NOMO-1 treated with dmso at 0.1 percent for 144 hours (cell line): ENCODE results near the gene CNTN5.

Experiments
- DNase-seq: peaks from one replicate; lab custom pipeline; 2025; ENCODE audit not compliant: unreplicated experiment; lab: John Stamatoyannopoulos, UW

The CNTN5 gene

DNA sequence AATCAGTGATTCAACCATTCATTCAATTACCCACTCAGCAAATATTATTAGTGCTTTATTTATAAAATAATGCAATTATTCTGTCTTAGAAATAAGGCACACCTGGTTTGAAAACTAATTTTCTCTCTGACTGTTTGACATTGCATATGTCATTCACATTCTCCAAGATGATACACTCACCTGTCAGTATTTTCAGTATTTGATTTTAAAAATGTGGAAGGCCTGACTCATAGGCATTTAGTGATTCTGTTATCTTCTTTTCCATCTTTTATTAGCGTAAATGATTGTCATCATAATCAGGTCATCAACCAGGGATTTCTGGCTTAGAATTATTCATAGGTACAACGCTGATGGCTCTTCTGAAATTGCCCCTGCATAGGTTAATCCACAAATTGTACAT, 480.9 kb downstream of the CNTN5 start:
- no peak for DNase-seq

- no peak for DNase-seq
Observed at GRCh38 chr11:99505316-99505715, 484.6 kb downstream of the CNTN5 start.

DNA sequence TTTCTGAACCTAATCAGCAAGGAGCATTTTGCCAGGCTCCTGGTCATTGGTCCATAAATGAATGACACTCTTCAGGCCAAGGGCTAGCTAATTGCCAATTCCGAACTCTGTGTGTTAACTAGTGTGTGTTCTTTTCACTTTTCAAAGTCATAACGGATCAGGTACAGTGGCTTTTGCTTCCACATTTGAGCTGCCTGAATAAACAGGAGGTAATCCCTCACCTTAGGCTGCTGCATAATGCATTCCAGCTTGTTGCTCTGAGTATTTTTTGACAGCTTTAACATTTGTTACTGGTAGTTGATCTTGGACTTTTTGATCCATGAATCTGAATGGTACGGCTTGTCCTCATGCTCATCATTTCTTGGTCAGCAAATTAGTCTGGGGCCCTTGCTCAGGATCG, 485.1 kb downstream of the CNTN5 start:
- no peak for DNase-seq

DNA sequence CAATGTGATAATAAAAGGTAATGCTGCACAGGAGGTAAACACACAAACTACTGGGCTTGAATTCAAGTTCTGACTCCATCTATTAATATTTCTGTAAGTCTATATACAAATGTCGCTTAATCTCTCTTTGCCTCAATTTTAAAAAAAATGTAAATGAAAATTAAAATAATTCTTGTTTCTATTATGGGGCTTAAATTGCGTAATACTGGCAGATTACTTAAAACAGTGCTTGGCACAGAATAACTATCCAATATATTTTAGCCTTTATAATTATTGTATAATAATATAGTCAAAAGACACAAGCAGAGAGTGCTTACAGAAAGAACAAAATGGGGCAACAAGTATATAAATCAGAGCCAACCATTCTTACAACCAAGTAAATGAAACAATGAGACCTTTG, 489.1 kb downstream of the CNTN5 start:
- DNase-seq, result no peak

DNA sequence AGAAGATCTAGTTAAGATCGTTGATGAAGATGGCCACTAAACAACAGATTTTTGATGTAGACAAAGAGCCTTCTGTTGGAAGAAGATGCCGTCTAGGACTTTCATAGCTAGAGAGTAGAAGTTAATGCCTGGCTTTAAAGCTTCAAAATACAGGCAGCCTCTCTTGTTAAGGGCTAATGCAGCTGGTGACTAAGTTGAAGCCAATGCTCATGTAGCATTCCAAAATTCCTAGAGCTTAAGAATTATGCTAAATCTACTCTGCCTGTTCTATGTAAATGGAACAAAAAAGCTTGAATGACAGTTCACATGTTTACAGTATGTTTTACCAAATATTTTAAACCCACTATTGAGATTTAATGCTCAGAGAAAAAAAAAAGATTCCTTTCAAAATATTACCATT, 492.6 kb downstream of the CNTN5 start:
- no peak for DNase-seq

DNA sequence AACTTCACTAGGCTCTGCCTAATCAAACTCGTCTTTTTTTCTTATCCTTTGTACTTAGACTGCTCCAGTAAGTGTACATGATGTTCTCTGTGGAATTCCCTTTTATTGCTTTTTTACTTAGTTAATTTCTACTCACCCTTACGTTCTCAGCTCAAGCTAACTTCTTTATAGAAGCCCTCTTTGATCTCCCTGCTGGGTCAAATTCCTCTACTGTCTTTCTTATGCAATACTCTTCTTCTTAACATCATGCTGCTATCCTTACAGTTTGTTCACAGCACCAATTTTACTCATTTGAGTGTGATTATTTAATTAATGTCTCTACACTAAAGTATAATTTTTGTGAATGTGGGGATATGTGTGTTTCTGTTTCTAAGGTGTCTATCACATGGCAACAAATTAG, 498.3 kb downstream of the CNTN5 start:
- DNase-seq, result no peak

DNA sequence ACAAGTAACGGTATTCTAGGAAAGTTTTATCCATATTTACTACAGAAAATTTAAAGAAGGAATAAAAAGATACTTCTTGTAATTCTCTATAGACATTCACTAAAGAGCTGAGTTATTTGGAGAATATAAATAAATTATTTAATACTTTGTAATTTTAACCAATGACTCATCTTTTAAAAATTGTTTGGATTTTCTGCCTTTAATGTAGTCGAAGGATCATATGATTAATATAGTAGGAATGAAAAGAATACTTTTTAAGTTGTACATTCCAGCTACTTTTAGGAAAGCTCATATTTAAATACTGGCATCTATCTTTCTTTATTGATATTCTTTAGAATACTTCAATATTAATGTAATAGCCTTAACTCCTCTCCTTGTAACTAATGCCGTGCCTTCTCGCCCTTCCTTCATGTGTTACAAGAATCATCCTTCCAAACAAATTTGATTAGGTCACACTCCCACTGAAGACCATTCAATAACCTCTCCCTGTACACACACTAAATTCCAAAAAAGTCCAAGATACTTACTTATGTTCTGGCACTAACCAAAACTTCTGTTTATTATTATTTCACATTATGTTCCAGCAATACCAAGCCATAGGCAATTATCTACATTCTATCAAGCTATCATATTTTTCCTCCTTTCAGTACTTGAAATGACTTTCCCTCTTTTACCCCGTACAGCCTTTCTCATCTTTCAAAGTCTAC, 501.9 kb downstream of the CNTN5 start:
- DNase-seq, result no peak

DNA sequence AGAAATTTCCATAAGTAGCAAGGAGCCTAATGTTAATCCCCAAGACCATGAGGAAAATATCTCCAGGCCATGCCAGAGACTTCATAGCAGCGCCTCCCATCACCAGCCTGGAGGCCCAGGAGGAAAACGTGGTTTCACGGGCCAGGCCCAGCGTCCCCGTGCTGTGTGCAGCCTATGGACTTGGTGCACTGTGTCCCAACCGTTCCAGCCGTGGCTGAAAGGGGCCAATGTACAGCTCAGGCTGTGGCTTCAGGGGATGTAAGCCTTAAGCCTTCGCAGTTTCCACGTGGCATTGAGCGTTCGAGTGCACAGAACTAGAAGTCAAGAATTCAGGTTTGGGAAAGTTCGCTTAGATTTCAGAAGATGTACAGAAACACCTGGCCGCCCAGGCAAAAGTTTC, 510.7 kb downstream of the CNTN5 start:
- DNase-seq, result no peak

DNA sequence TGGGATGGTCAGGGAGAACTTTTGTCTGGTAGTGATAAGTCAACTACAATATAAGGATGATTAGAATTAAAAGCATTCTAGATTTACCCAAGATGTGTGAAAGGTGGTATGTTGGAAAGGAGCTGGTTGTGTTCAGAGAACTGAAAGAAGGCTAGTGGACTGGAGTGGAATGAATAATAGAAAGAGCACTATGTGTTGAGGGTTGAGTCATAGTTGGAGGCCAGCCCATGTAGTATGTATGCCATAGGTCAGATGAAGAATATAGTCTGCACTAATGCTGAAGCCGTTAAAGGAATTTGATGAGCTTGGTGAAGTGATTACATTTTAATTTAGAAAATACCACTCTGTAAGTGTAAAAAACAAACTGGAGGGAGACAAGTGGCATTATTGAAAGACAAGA, 514.1 kb downstream of the CNTN5 start:
- no peak for DNase-seq

GRCh38 chr11:99535406-99535805, 514.7 kb downstream of the CNTN5 start:
- DNase-seq, result no peak

DNA sequence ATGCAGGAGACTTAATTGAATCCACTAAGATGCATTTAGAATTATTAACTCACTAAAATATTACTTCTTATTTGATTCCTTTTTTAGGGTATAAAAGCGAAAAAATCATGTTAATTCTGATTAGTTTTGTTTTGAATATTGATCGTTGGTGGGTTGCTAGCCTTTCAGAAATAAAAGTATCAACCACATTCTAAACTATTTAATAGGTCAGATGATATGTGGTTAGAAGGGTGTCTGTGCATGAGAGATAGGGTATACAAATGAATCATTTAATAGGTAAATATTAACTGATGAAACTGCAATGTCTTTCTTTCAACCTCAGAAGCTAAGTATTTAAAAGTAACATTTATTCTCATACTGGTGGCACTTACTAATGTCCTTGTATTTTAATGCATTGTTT, 515.1 kb downstream of the CNTN5 start:
- no peak for DNase-seq

- no peak for DNase-seq
Observed at GRCh38 chr11:99537681-99538080, 516.9 kb downstream of the CNTN5 start.

DNA sequence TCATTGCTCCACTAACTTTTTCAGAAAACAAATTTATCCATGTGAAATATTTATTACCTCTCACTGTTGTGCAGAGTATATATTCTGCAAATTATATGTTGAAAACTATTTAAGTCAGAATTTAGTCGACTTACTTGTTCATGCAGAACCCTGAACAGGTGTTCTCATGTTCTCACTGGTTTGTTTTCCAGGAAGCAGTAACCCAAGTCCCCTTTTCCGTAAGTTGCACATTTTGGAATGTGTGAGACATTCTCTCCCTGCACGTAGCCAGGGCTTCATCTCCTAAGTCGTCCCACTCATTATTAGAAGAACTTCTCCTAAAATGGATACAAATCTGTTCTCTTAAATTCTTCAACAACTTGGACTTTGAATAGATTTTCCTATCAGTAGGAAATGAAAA, 524.9 kb downstream of the CNTN5 start:
- no peak for DNase-seq

GRCh38 chr11:99548264-99548663, 527.5 kb downstream of the CNTN5 start:
- DNase-seq, result no peak

GRCh38 chr11:99554232-99554903, 533.6 kb downstream of the CNTN5 start:
- DNase-seq, result no peak

DNA sequence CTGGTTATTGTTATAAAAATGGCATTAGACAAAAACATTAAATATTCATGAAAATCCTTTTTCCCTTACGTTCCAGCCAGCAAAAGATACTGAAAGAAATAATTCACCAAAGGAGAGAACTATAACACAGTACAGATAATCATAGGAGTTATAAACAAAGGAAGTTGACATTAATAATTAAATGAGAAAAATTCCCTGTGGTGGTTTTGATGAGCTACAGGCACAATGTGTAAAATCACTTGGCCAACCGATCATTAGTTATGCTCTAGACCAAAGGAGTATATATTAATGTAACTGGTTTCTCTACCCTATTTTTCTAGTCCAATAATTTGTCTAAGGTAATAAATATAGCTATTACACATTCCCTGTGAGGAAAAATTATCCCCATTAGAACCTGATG, 534.7 kb downstream of the CNTN5 start:
- DNase-seq, result no peak

- no peak for DNase-seq
Observed at GRCh38 chr11:99565333-99565732, 544.6 kb downstream of the CNTN5 start.

DNA sequence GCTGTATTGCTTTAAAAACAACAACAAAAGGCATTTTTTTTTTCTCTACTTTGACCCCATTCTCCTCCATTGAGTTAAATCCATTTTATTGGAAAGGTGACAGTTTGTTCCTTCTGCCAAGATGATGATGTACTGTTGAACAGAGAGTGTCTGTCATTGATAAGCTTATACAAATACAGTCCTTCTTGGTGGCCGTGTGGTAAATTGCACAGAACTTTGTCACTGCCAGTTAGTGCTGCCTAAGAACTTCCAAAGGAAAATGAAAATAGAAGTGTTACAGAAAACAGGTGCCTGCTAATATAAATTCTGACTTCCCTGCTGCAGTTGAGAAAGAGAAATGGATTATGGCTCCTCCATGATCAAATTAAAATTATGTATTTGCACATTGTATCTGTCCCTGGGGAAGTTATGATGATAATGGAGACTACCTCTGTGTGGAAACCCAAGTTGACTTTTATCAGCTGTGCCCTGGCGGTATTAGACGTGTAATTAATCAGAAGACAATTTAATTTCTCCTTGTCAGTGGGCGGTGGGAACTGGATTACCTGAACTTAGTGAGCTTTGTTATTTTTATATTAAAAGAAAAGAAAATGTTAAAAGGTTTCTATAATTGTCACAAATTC, 546.7 kb downstream of the CNTN5 start:
- DNase-seq, result no peak

GRCh38 chr11:99568808-99569207, 548.1 kb downstream of the CNTN5 start:
- DNase-seq, result no peak

- DNase-seq, result no peak
Observed at GRCh38 chr11:99571094-99571493, 550.3 kb downstream of the CNTN5 start.

GRCh38 chr11:99584830-99585229, 564.1 kb downstream of the CNTN5 start:
- no peak for DNase-seq

DNA sequence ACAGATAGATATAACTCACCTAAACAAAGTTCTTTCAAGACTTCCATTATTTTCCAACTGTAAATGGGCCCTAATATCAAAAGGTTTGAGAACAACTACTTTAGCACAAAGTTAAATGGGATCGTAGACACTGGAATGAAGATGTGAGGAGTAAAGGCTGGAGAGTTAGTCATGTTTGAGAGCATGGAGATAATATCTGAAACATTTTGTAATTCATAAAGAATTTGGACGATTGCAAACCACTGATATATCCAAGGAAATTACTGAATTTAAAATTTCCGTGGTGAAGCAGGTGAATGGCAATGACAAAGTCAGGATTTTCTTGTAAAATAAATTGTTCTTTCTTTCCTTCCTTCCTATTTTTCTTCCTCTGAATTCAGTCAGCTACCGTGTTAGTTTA, 564.9 kb downstream of the CNTN5 start:
- DNase-seq, result no peak

- no peak for DNase-seq
Observed at GRCh38 chr11:99589771-99590170, 569.0 kb downstream of the CNTN5 start.
